Panc1 (cell line): ENCODE measurements around the gene PLCG2. TPM values are rescaled to one million over a fixed set of nuclear protein-coding genes. Genes with fewer than 3 reads are reported as not detected.
"Not testable (repeated sequence)": the region's sequence is repeated elsewhere in the genome, so short reads cannot be mapped to it uniquely, and the experiment has no call there.

Source experiments
- ATAC-seq: fragments of 200-7000 bp; cut with Tn5 transposase; 2 replicates; pipeline ENCODE4 v1.9.1; 2020; ENCODE audit warnings: mild to moderate bottlenecking, moderate library complexity
- BruUV-seq: library from RNA; stranded (reverse); fragments of 400-500 nt; replicated peaks from 2 replicates; lab custom pipeline; 2021; lab: Mats Ljungman, UMichigan
- CTCF ChIA-PET: fragments of 300-600 bp; sonication (Branson Sonifier 250); formaldehyde crosslinking; loops from one replicate; lab custom pipeline; 2022; ENCODE audit warnings: antibody characterized with exemption; lab: Charles Lee
- POLR2A ChIA-PET: fragments of 300-600 bp; sonication (Branson Sonifier 250); formaldehyde crosslinking; loops from one replicate; lab custom pipeline; 2022; ENCODE audit warnings: antibody characterized with exemption; lab: Charles Lee
- DNase-seq: peaks from one replicate; pipeline ENCODE4 v3.0.0-alpha.2; 2010; ENCODE audit warnings: low read depth, low spot score
- H3K27ac ChIP-seq: 2 replicates; pipeline ENCODE4 v1.5.1; 2011; ENCODE audit warnings: mild to moderate bottlenecking, low read length, inconsistent platforms
- H3K27me3 ChIP-seq: fragments of 200-500 bp; sonication (Bioruptor generic); 2 replicates; pipeline ENCODE4 v1.6.0; 2014; ENCODE audit warnings: low read length, inconsistent platforms; ENCODE audit not compliant: control insufficient read depth, insufficient read depth
- H3K36me3 ChIP-seq: fragments of 200-500 bp; sonication (Bioruptor generic); 2 replicates; pipeline ENCODE4 v1.5.1; 2014; ENCODE audit warnings: inconsistent platforms, mild to moderate bottlenecking, low read length, moderate library complexity; ENCODE audit not compliant: control insufficient read depth, insufficient read depth
- H3K4me1 ChIP-seq: 2 replicates; pipeline ENCODE4 v1.5.1; 2011; ENCODE audit warnings: inconsistent platforms, mild to moderate bottlenecking, low read length, moderate library complexity; ENCODE audit not compliant: control insufficient read depth, insufficient read depth
- H3K4me3 ChIP-seq, 2 experiments: 2 replicates each; pipeline ENCODE4 v1.5.1; 2011 to 2012; ENCODE audit warnings: low read depth in 2 of 2, low read length in 2 of 2, mild to moderate bottlenecking in 2 of 2, inconsistent platforms in 1 of 2, moderate library complexity in 1 of 2
- H3K9me3 ChIP-seq: fragments of 200-500 bp; sonication (Bioruptor generic); 2 replicates; pipeline ENCODE4 v1.5.1; 2014; ENCODE audit warnings: low read depth, mild to moderate bottlenecking, inconsistent platforms, low read length, moderate library complexity; ENCODE audit not compliant: control insufficient read depth, insufficient read depth
- POLR2AphosphoS5 ChIP-seq: IDR thresholded peaks from 2 replicates; pipeline ENCODE4 v1.6.1; 2012; ENCODE audit warnings: mild to moderate bottlenecking, low read depth, low read length, moderate library complexity
- SIN3A ChIP-seq: IDR thresholded peaks from 2 replicates; pipeline ENCODE4 v1.6.1; 2012; ENCODE audit warnings: low read depth, mild to moderate bottlenecking, low read length, moderate library complexity, borderline replicate concordance; ENCODE audit not compliant: insufficient read depth
- TCF7L2 ChIP-seq: IDR thresholded peaks from 2 replicates; pipeline ENCODE4 v1.6.1; 2011; ENCODE audit warnings: mild to moderate bottlenecking, low read depth, low read length, inconsistent platforms
- in situ Hi-C: cut with HindIII; loops from 2 replicates; pipeline ENCODE4 v1.10.0; 2016; ENCODE audit warnings: low sequenced_read_pairs, low pct_unique_long_range_greater_than_20kb
- intact Hi-C: fragments of 100-400 bp; cut with micrococcal nuclease; formaldehyde crosslinking; loops from one replicate; pipeline ENCODE4 v1.10.0; 2022; ENCODE audit not compliant: unreplicated experiment
- total RNA-seq: library from RNA; stranded (reverse); gene quantifications from one replicate; pipeline ENCODE4 v1.2.1, GENCODE V29; 2021; ENCODE audit not compliant: unreplicated experiment
- TF ChIP-seq, protein P1 (sequence below), 2 experiments: IDR thresholded peaks; 2 replicates each; pipeline ENCODE4 v1.6.1; 2011 to 2012; ENCODE audit warnings: low read depth in 2 of 2, control low read depth in 1 of 2, low read length in 1 of 2, mild to moderate bottlenecking in 1 of 2, moderate library complexity in 1 of 2; ENCODE audit not compliant: insufficient read depth in 1 of 2
- TF ChIP-seq, protein P2 (sequence below): fragments of 450-650 bp; IDR thresholded peaks from 2 replicates; pipeline ENCODE4 v1.5.1; 2017; ENCODE audit warnings: mild to moderate bottlenecking

PLCG2 gene
- total RNA-seq, 1 experiment from 2014 or later: 10.8 TPM

DNA sequence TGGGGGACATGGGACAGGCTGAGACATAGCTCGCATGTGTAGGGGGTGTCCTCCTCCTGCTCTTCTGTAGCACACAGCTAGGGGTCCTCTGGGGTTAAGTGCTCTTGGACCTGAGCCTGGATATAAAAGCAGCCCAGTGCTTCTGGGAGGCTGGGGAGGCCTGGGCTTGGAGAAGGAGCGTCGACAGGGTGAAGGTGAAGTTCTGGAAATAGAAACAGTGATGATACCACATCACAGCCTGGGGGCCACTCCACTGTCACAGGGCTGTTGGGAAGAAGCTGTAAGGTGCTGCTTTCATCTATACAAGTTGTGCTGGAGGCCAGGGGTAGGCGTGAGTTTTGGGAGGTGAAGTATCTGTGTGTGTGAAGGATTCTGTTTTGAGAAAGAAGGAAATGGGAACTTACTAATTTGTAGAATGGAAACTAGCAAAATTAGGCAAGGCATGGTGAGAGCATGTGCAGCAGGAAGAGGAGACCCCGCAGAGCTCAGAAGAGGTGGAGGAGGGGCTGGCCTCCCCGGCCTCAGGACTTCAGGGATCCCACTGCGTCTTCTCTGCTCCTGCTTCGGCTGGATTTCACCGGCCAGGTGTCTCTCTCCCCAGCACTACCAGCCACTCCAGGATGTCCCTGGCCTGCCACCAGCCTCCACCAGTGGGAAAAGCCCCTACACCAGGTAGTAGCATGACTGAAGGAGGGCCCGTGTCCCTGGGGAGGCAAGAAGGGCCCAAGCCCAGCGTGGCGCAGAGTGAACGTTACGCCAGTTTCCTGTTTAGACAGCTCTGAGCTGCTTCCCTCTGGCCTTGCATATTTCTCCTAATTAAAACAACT, 19.4 kb downstream of the PLCG2 start:
- Histone ChIP-seq H3K4me3 (no peak overlapping the region), H3K4me1 (no peaks in the 10 kb centered on the region), H3K36me3 (no peaks in the 10 kb centered on the region), H3K27ac (no peak overlapping the region), H3K9me3 (no peaks in the 10 kb centered on the region), H3K27me3 (no peaks in the 10 kb centered on the region)
- ChIA-PET CTCF (no interaction called here), POLR2A (no interaction called here)
- DNase-seq (no peak), ATAC-seq (no peak)
- intact Hi-C loops (no loop called here), in situ Hi-C loops (no loop called here)
- TF ChIP-seq, protein P1, sequence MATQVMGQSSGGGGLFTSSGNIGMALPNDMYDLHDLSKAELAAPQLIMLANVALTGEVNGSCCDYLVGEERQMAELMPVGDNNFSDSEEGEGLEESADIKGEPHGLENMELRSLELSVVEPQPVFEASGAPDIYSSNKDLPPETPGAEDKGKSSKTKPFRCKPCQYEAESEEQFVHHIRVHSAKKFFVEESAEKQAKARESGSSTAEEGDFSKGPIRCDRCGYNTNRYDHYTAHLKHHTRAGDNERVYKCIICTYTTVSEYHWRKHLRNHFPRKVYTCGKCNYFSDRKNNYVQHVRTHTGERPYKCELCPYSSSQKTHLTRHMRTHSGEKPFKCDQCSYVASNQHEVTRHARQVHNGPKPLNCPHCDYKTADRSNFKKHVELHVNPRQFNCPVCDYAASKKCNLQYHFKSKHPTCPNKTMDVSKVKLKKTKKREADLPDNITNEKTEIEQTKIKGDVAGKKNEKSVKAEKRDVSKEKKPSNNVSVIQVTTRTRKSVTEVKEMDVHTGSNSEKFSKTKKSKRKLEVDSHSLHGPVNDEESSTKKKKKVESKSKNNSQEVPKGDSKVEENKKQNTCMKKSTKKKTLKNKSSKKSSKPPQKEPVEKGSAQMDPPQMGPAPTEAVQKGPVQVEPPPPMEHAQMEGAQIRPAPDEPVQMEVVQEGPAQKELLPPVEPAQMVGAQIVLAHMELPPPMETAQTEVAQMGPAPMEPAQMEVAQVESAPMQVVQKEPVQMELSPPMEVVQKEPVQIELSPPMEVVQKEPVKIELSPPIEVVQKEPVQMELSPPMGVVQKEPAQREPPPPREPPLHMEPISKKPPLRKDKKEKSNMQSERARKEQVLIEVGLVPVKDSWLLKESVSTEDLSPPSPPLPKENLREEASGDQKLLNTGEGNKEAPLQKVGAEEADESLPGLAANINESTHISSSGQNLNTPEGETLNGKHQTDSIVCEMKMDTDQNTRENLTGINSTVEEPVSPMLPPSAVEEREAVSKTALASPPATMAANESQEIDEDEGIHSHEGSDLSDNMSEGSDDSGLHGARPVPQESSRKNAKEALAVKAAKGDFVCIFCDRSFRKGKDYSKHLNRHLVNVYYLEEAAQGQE (IDR thresholded peaks at IDR 0.05; ENCODE audit: insufficient read depth in 1 of 2, low read depth in 2 of 2, low read length in 1 of 2): no peak
- TF ChIP-seq POLR2AphosphoS5 (no peak), TCF7L2 (no peak), SIN3A (no peak)
- TF ChIP-seq, protein P2, sequence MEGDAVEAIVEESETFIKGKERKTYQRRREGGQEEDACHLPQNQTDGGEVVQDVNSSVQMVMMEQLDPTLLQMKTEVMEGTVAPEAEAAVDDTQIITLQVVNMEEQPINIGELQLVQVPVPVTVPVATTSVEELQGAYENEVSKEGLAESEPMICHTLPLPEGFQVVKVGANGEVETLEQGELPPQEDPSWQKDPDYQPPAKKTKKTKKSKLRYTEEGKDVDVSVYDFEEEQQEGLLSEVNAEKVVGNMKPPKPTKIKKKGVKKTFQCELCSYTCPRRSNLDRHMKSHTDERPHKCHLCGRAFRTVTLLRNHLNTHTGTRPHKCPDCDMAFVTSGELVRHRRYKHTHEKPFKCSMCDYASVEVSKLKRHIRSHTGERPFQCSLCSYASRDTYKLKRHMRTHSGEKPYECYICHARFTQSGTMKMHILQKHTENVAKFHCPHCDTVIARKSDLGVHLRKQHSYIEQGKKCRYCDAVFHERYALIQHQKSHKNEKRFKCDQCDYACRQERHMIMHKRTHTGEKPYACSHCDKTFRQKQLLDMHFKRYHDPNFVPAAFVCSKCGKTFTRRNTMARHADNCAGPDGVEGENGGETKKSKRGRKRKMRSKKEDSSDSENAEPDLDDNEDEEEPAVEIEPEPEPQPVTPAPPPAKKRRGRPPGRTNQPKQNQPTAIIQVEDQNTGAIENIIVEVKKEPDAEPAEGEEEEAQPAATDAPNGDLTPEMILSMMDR: no peak
- BruUV-seq: no TSS peak

GRCh38 chr16:81799138-81799504, 20.0 kb downstream of the PLCG2 start:
- TF ChIP-seq SIN3A (no peak), TCF7L2 (no peak), POLR2AphosphoS5 (no peak)
- TF ChIP-seq, protein P1 (IDR thresholded peaks at IDR 0.05; ENCODE audit: insufficient read depth in 1 of 2, low read depth in 2 of 2, low read length in 1 of 2): no peak
- TF ChIP-seq, protein P2: no peak
- BruUV-seq: no TSS peak
- intact Hi-C loops (no loop called here), in situ Hi-C loops (no loop called here)
- H3K27ac ChIP-seq: no peak overlapping the region
- no peaks in the 10 kb centered on the region for H3K4me1 ChIP-seq
- no peaks in the 10 kb centered on the region for H3K36me3 ChIP-seq
- ChIA-PET CTCF (no interaction called here), POLR2A (no interaction called here)
- DNase-seq: no peak
- no peak overlapping the region for H3K4me3 ChIP-seq
- ATAC-seq: no peak
- no peaks in the 10 kb centered on the region for H3K9me3 ChIP-seq
- no peaks in the 10 kb centered on the region for H3K27me3 ChIP-seq

DNA sequence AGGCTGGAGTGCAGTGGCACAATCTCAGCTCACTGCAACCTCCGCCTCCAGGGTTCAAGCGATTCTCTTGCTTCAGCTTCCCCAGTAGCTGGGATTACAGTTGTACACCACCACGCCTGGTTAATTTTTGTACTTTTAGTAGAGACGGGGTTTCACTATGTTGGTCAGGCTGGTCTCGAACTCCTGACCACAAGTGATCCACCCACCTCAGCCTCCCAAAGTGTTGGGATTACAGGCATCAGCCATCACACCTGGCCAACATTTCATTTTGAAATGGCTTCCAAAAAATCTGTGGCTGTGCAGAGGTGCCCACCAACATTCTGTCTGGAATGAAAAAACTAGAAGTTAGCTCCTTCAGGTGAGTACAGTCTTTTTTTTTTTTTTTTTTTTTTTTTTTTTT, 22.6 kb downstream of the PLCG2 start:
- H3K4me3 ChIP-seq, H3K4me1 ChIP-seq, H3K27me3 ChIP-seq, intact Hi-C loops, H3K36me3 ChIP-seq, H3K9me3 ChIP-seq, in situ Hi-C loops, BruUV-seq, DNase-seq, H3K27ac ChIP-seq, ATAC-seq: not testable (repeated sequence)
- ChIA-PET CTCF (interaction anchor here (0.6 kb wide), 1 partner anchor 1520 kb away, joined by 5 read pairs; no protein-coding TSS in a partner anchor), POLR2A (interaction anchor here (0.7 kb wide), 1 partner anchor 140 kb away, joined by 4 read pairs; no protein-coding TSS in a partner anchor)
